ENCODE data around the gene KRT5.
"Not testable (repeated sequence)": the region's sequence is repeated elsewhere in the genome, so short reads cannot be mapped to it uniquely, and the experiment has no call there.

The KRT5 gene

GRCh38 chr12:52519387-52519703 is 849 bp downstream of the KRT5 start:
- DNase-seq (ENCODE audit: low read depth), result no peak

GRCh38 chr12:52518574-52519386 is 1.4 kb downstream of the KRT5 start:
- no peak for DNase-seq (ENCODE audit: low read depth)

GRCh38 chr12:52517888-52518287 is 2.3 kb downstream of the KRT5 start:
- no peak for DNase-seq (ENCODE audit: low read depth)

- DNase-seq (ENCODE audit: low read depth), result no peak
Measured at GRCh38 chr12:52517005-52517835, 3.0 kb downstream of the KRT5 start.

GRCh38 chr12:52515927-52516831 is 4.0 kb downstream of the KRT5 start:
- DNase-seq (ENCODE audit: low read depth), result no peak

- no peak for DNase-seq (ENCODE audit: low read depth)
Measured at GRCh38 chr12:52515319-52515646, 4.9 kb downstream of the KRT5 start.

GRCh38 chr12:52514471-52515318 is 5.5 kb downstream of the KRT5 start:
- no peak for DNase-seq (ENCODE audit: low read depth)

GRCh38 chr12:52513736-52514135 is 6.5 kb downstream of the KRT5 start:
- DNase-seq (ENCODE audit: low read depth), result no peak

GRCh38 chr12:52508211-52508610 is 12.0 kb downstream of the KRT5 start:
- DNase-seq (ENCODE audit: low read depth), result no peak

GRCh38 chr12:52506858-52507715 is 13.1 kb downstream of the KRT5 start:
- DNase-seq (ENCODE audit: low read depth), result no peak

- no peak for DNase-seq (ENCODE audit: low read depth)
Measured at GRCh38 chr12:52502877-52503276, 17.3 kb downstream of the KRT5 start.

- DNase-seq (ENCODE audit: low read depth), result no peak
Measured at GRCh38 chr12:52501490-52501889, 18.7 kb downstream of the KRT5 start.

GRCh38 chr12:52500574-52500973 is 19.6 kb downstream of the KRT5 start:
- not testable (repeated sequence) for DNase-seq (ENCODE audit: low read depth)

- no peak for DNase-seq (ENCODE audit: low read depth)
Measured at GRCh38 chr12:52499806-52500560, 20.2 kb downstream of the KRT5 start.

- no peak for DNase-seq (ENCODE audit: low read depth)
Measured at GRCh38 chr12:52498946-52499345, 21.2 kb downstream of the KRT5 start.

- DNase-seq (ENCODE audit: low read depth), result no peak
Measured at GRCh38 chr12:52497975-52498374, 22.2 kb downstream of the KRT5 start.

- DNase-seq (ENCODE audit: low read depth), result no peak
Measured at GRCh38 chr12:52496590-52497071, 23.6 kb downstream of the KRT5 start.

GRCh38 chr12:52496054-52496453 is 24.1 kb downstream of the KRT5 start:
- no peak for DNase-seq (ENCODE audit: low read depth)

GRCh38 chr12:52495389-52495788 is 24.8 kb downstream of the KRT5 start:
- no peak for DNase-seq (ENCODE audit: low read depth)

- no peak for DNase-seq (ENCODE audit: low read depth)
Measured at GRCh38 chr12:52494518-52494917, 25.7 kb downstream of the KRT5 start.
